ENCODE data around the gene RNF144A.

- TF ChIP-seq CTCF (conservative IDR thresholded peaks at IDR 0.05 in 1 of 2, IDR thresholded peaks at IDR 0.05 in 1 of 2; ENCODE audit: low read depth in 1 of 2, low read length in 2 of 2) (no peak), EZH2 (IDR thresholded peaks at IDR 0.05; ENCODE audit: low read length, missing control alignments) (no peak)
Measured at GRCh38 chr2:7022492-7023385, 105.5 kb downstream of the RNF144A start.
